Mesodermal cell (in vitro differentiated cells): Measurements from ENCODE around the gene PRKAR2B.

Experiments
- H3K27ac ChIP-seq: 2 replicates; pipeline ENCODE4 v1.7.0; 2013; ENCODE audit warnings: mild to moderate bottlenecking, low read depth, low read length, moderate library complexity; ENCODE audit not compliant: severe bottlenecking
- H3K36me3 ChIP-seq: 2 replicates; pipeline ENCODE4 v1.7.1; 2013; ENCODE audit warnings: mild to moderate bottlenecking, low read length, moderate library complexity; ENCODE audit not compliant: control insufficient read depth, insufficient read depth
- H3K4me1 ChIP-seq: one replicate; pipeline ENCODE4 v1.7.1; 2013; ENCODE audit warnings: mild to moderate bottlenecking, low read length; ENCODE audit not compliant: insufficient read depth, control insufficient read depth, poor library complexity, severe bottlenecking
- H3K4me3 ChIP-seq: 2 replicates; pipeline ENCODE4 v1.7.0; 2013; ENCODE audit warnings: low read length, control low read depth, mild to moderate bottlenecking; ENCODE audit not compliant: insufficient read depth, poor library complexity, severe bottlenecking; ENCODE audit errors: extremely low read depth
- H3K9me3 ChIP-seq: 2 replicates; pipeline ENCODE4 v1.7.1; 2013; ENCODE audit warnings: mild to moderate bottlenecking, low read length, moderate library complexity; ENCODE audit not compliant: control insufficient read depth
- WGBS, 2 experiments: methylation state at CpG; one replicate each; pipeline ENCODE4 v1.1.5; 2013; ENCODE audit warnings: missing lambda C conversion rate in 2 of 2; ENCODE audit not compliant: insufficient coverage in 2 of 2; 5-methylcytosine and 5-hydroxymethylcytosine counted together

PRKAR2B gene

GRCh38 chr7:107172276-107173032 is 127.9 kb downstream of the PRKAR2B start:
- no peak overlapping the region for H3K4me3 ChIP-seq
- H3K27ac ChIP-seq = no peak overlapping the region
- peaks cover 7% of the 10 kb centered on the region for H3K36me3 ChIP-seq
- no peaks in the 10 kb centered on the region for H3K9me3 ChIP-seq
- WGBS, 2 experiments = 100% methylated on average over 2 of the region's 4 CpGs
- H3K4me1 ChIP-seq = peaks cover 10% of the 10 kb centered on the region

DNA sequence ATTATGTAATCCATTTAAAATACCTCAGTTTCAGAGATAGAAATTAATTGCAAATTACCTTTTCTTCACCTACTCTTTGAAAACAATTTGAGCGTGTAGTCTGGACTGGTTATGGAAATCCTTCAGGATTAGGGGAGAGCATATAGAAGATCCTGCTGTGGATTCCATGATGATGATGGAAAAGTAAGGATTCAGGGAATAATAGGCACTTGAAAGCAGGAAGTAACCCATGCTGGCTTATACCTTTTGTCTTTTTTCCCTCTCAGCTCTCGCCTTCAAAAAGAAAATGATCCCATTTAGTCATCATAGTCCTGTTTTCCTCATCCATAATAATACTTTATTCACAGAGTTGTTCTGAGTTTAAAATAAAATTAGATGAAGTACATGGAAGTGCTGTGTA is 128.7 kb downstream of the PRKAR2B start:
- Histone ChIP-seq H3K36me3 (peaks cover 9% of the 10 kb centered on the region), H3K4me3 (no peak overlapping the region), H3K9me3 (no peaks in the 10 kb centered on the region), H3K27ac (no peak overlapping the region), H3K4me1 (peaks cover 10% of the 10 kb centered on the region)
- WGBS, 2 experiments = 29% methylated on average over 1 of the region's 2 CpGs; no CpG with 5 or more reads in 1 of the 2 experiments

DNA sequence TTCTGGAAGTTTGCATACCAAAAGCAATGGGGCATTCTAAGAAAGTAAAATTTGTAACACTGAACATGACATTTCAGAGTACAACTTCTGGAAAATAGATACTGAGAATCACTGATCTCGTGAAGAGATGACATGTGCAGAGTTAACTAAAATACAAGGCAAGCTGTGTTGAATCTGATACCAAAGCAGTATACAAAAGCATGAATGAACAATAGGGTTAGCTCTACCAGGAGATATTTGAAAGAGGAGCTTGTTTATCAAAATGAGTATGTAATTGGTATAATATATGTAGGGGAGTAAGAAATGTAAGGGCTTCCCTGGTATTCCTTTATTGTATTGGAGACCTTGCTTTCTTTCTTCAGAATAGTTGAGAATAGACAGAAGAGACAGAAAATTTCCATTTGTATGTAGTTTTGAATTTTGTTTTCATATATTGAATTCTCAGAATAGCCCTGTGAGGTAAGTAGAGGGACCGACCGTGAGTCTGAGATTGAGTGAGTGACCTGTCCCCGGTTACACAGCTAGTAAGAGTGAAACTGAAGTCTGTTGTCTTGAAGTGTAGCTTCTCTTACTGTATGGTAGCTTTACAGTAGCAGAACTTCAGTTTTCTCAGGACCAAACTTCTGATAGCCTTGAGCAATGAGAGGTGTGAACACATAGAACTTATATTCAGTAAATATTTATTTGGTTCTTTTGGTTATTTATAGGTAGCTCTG is 129.3 kb downstream of the PRKAR2B start:
- Histone ChIP-seq H3K4me1 (peaks cover 10% of the 10 kb centered on the region), H3K27ac (no peak overlapping the region), H3K4me3 (no peak overlapping the region), H3K9me3 (no peaks in the 10 kb centered on the region), H3K36me3 (peaks cover 9% of the 10 kb centered on the region)
- WGBS, 2 experiments = 83 to 85% methylated on average over 3 of the region's 4 CpGs

DNA sequence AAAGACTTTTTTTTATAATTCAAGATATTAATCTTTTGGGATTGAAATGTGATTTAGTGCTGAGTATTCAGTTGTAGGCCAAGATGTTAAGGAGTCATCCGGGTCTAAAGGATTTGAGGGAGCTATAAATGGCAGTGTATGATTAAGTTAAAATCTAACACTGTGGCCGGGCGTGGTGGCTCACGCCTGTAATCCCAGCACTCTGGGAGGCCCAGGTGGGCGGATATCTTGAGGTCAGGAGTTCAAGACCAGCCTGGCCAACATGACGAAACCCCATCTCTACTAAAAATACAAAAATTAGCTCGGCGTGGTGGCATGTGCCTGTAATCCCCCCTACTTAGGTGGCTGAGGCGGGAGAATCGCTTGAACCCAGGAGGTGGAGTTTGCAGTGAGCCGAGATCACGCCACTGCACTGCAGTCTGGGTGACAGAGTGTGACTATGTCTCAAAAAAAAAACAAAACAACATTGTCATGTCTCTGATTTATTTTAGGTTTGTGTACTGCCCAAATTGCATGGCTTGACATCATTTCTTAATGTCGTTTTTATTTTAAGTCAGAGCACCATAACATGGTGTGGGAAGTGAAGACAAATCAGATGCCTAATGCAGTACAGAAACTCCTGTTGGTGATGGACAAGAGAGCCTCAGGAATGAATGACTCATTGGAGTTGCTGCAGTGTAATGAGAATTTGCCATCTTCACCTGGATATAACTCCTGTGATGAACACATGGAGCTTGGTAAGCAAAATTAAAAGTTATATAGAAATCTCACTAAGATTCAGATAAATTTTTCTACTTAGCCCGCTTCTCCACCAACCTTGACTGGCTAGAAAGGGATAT is 135.0 kb downstream of the PRKAR2B start:
- Histone ChIP-seq H3K4me3 (no peak overlapping the region), H3K4me1 (peaks cover 3% of the 10 kb centered on the region), H3K36me3 (peaks cover 37% of the 10 kb centered on the region), H3K9me3 (no peaks in the 10 kb centered on the region), H3K27ac (no peak overlapping the region)
- WGBS, 2 experiments = 87 to 97% methylated on average over 8 to 10 of the region's 14 CpGs

GRCh38 chr7:107180378-107180777 is 135.9 kb downstream of the PRKAR2B start:
- WGBS, 2 experiments = 100% methylated on average over 1 of the region's 1 CpG

DNA sequence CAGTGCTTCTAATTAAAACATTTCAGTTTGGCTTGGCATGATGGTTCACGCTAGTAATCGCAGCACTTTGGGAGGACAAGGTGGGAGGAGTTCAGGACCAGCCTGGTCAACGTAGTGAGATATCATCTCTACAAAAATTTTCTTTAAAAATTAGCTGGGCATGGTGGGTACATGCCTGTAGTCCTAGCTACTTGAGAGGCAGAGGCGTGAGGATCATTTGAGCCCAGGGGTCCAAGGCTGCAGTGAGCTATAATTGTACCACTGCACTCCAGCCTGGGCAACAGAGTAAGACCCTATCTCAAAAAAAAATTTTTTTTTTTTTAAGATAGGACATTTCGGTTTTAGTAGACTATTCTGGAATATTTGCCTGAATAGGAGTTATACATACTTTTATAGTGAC is 136.7 kb downstream of the PRKAR2B start:
- Histone ChIP-seq H3K9me3 (no peaks in the 10 kb centered on the region), H3K4me1 (no peaks in the 10 kb centered on the region), H3K27ac (no peak overlapping the region), H3K4me3 (no peak overlapping the region), H3K36me3 (peaks cover 51% of the 10 kb centered on the region)
- 88 to 100% methylated on average over 1 to 3 of the region's 5 CpGs for WGBS, 2 experiments

More at GRCh38 chr7:107180378-107180777, 135.9 kb downstream of the PRKAR2B start:
- Histone ChIP-seq H3K4me3 (no peak overlapping the region), H3K36me3 (peaks cover 44% of the 10 kb centered on the region), H3K9me3 (no peaks in the 10 kb centered on the region), H3K27ac (no peak overlapping the region), H3K4me1 (no peaks in the 10 kb centered on the region)

- Histone ChIP-seq H3K27ac (no peak overlapping the region), H3K9me3 (no peaks in the 10 kb centered on the region), H3K4me3 (no peak overlapping the region), H3K4me1 (no peaks in the 10 kb centered on the region), H3K36me3 (peaks cover 61% of the 10 kb centered on the region)
- no CpG with 5 or more reads among the region's 4 CpGs for WGBS, 2 experiments
Measured at GRCh38 chr7:107185716-107186115, 141.2 kb downstream of the PRKAR2B start.

GRCh38 chr7:107186240-107186639 is 141.7 kb downstream of the PRKAR2B start:
- H3K36me3 ChIP-seq = peaks cover 60% of the 10 kb centered on the region
- H3K4me1 ChIP-seq = no peaks in the 10 kb centered on the region
- H3K4me3 ChIP-seq = no peak overlapping the region
- 100% methylated on average over 3 of the region's 4 CpGs; no CpG with 5 or more reads in 1 of the 2 experiments for WGBS, 2 experiments
- no peak overlapping the region for H3K27ac ChIP-seq
- H3K9me3 ChIP-seq = no peaks in the 10 kb centered on the region

GRCh38 chr7:107187774-107188173 is 143.3 kb downstream of the PRKAR2B start:
- H3K4me1 ChIP-seq = no peaks in the 10 kb centered on the region
- no peak overlapping the region for H3K4me3 ChIP-seq
- no peak overlapping the region for H3K27ac ChIP-seq
- peaks cover 61% of the 10 kb centered on the region for H3K36me3 ChIP-seq
- no peaks in the 10 kb centered on the region for H3K9me3 ChIP-seq
- 86 to 90% methylated on average over 1 to 2 of the region's 2 CpGs for WGBS, 2 experiments

DNA sequence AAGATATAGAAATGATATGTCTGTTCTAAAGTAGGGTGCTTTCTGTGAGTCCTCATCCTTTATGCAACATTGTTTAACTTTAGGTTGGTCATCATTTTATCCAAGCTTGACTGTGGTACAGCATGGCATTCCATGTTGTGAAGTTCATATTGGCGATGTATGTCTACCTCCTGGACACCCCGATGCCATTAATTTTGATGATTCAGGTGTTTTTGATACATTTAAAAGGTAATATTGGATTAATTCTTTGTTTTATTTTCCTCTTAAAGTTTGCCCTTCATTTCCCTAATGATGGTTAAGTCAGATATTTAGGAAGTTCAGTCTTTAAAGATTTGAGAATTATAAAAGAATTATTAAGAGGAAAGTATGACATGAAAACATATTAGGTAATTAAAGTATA is 145.6 kb downstream of the PRKAR2B start:
- peaks cover 55% of the 10 kb centered on the region for H3K36me3 ChIP-seq
- H3K9me3 ChIP-seq = no peaks in the 10 kb centered on the region
- 91 to 100% methylated on average over 1 of the region's 2 CpGs for WGBS, 2 experiments
- no peak overlapping the region for H3K27ac ChIP-seq
- H3K4me1 ChIP-seq = no peaks in the 10 kb centered on the region
- H3K4me3 ChIP-seq = no peak overlapping the region
